ENCODE data around the gene EVI2A. TPM values are rescaled to one million over a fixed set of nuclear protein-coding genes. Genes with fewer than 3 reads are reported as not detected.
"Not testable (repeated sequence)": the region's sequence is repeated elsewhere in the genome, so short reads cannot be mapped to it uniquely, and the experiment has no call there.

EVI2A gene, protein sequence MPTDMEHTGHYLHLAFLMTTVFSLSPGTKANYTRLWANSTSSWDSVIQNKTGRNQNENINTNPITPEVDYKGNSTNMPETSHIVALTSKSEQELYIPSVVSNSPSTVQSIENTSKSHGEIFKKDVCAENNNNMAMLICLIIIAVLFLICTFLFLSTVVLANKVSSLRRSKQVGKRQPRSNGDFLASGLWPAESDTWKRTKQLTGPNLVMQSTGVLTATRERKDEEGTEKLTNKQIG
- 18.6 and 20.7 TPM in 2 replicates for total RNA-seq

DNA sequence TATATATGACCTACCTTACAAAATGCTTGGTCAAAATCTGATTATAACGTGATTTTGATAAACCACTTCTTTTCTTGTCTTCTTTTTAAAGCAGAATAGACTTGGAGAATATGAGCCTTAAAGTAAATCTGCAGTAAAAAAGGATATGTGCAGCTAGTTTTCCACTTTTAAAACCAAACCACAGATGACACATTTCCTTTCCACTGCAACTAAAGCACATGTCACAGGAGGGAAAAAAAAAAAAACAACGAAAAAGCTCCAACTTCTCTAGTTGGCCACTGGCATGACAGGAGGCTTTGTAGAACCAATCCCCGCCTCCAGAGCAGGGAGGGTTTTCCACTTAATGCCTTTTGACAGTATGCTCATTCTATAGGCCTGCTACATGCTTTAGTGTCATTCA, at the start of gene EVI2A:
TSS of gene EVI2A (minus strand) at position 142 of the 400 bp plus-strand sequence. CDS start 2,609 bp downstream, outside the sequence.
- peaks cover 30% of the 10 kb centered on the region for H3K36me3 Mint-ChIP-seq (ENCODE audit: low read depth)
- no peaks in the 10 kb centered on the region for H3K27me3 Mint-ChIP-seq (ENCODE audit: low read depth)
- peak within 1 kb of the TSS; percentile 96 for H3K27ac Mint-ChIP-seq
- H3K9me3 Mint-ChIP-seq: no peaks in the 10 kb centered on the region
- H3K4me3 Mint-ChIP-seq (ENCODE audit: low read depth): peak within 1 kb of the TSS; percentile 83
- intact Hi-C loops (cut with micrococcal nuclease): loop anchor here (1.0 to 10.0 kb wide), 2 partner anchors 13 to 227 kb away; partner anchors contain the start of gene NF1
- peak; percentile 79 for DNase-seq (ENCODE audit: low spot score)
- H3K4me1 Mint-ChIP-seq (ENCODE audit: low read depth): peaks cover 34% of the 10 kb centered on the region

DNA sequence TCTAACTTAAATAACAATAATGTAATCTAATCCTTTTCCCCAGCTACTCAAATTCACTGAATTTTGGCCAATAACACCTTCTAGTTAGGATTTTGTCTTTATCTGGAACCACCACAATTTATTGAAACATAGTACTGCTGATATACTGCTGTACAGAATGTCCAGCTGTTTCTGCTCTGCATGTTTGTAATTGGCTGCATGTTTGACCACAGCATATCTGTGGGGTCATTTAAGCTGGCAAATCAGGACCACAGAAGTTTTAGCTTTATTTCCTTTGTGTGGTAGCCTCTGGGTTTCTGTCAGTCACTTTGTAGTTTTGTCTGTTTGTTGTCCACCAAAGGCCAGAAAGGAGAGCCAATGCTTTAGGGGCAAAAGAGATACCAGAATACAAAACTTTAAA, 47.8 kb upstream of the EVI2A start:
- intact Hi-C loops (cut with micrococcal nuclease): no loop called here
- H3K4me1 Mint-ChIP-seq (ENCODE audit: low read depth): peaks cover 15% of the 10 kb centered on the region
- no peaks in the 10 kb centered on the region for H3K9me3 Mint-ChIP-seq
- no peak overlapping the region for H3K27ac Mint-ChIP-seq
- H3K36me3 Mint-ChIP-seq (ENCODE audit: low read depth): peaks cover 9% of the 10 kb centered on the region
- H3K27me3 Mint-ChIP-seq (ENCODE audit: low read depth): no peaks in the 10 kb centered on the region
- no peak overlapping the region for H3K4me3 Mint-ChIP-seq (ENCODE audit: low read depth)
- DNase-seq (ENCODE audit: low spot score): no peak

DNA sequence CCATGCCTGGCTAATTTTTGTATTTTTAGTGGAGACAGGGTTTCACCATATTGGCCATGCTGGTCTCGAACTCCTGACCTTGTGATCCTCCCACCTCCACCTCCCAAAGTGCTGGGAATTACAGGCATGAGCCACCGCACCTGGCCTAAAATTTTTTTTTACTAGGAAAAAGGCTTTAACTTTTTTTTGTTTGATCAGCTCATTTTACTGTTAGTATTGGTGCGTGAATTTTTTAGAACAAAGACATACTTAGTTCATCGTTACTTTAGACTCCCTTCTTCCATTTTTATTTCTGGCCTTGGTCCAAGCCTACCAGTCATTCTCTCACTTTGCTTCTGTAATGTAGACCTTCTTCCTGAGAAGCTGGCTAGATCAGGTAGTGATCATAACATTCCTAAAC, 44.7 kb upstream of the EVI2A start:
- intact Hi-C loops (cut with micrococcal nuclease): no loop called here
- H3K9me3 Mint-ChIP-seq: no peaks in the 10 kb centered on the region
- peaks cover 15% of the 10 kb centered on the region for H3K36me3 Mint-ChIP-seq (ENCODE audit: low read depth)
- no peak overlapping the region for H3K27ac Mint-ChIP-seq
- H3K27me3 Mint-ChIP-seq (ENCODE audit: low read depth): no peaks in the 10 kb centered on the region
- H3K4me3 Mint-ChIP-seq (ENCODE audit: low read depth): no peak overlapping the region
- DNase-seq (ENCODE audit: low spot score): no peak
- H3K4me1 Mint-ChIP-seq (ENCODE audit: low read depth): peaks cover 6% of the 10 kb centered on the region

DNA sequence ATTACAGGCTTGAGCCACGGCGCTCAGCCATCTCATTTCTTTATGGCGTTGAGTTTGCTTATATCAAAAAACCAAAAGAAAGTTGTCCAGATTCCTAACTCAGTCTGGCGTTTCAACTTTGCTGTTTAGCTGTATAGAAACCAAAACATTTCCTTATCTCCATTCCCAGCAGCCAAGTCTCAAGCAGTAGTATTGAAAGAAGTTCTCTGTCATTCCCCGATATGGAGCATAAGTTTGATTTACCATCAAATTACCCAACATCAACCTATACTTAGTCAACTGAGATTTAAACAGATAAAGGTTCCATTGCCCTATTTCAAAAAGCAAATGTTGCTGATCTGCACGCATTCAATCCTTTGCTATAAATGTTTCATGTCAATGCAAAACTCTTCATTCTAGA, 42.6 kb upstream of the EVI2A start:
- H3K36me3 Mint-ChIP-seq (ENCODE audit: low read depth): peaks cover 23% of the 10 kb centered on the region
- intact Hi-C loops (cut with micrococcal nuclease): no loop called here
- H3K4me3 Mint-ChIP-seq (ENCODE audit: low read depth): no peak overlapping the region
- no peak overlapping the region for H3K27ac Mint-ChIP-seq
- DNase-seq (ENCODE audit: low spot score): no peak
- peaks cover 3% of the 10 kb centered on the region for H3K4me1 Mint-ChIP-seq (ENCODE audit: low read depth)
- no peaks in the 10 kb centered on the region for H3K27me3 Mint-ChIP-seq (ENCODE audit: low read depth)
- H3K9me3 Mint-ChIP-seq: no peaks in the 10 kb centered on the region

DNA sequence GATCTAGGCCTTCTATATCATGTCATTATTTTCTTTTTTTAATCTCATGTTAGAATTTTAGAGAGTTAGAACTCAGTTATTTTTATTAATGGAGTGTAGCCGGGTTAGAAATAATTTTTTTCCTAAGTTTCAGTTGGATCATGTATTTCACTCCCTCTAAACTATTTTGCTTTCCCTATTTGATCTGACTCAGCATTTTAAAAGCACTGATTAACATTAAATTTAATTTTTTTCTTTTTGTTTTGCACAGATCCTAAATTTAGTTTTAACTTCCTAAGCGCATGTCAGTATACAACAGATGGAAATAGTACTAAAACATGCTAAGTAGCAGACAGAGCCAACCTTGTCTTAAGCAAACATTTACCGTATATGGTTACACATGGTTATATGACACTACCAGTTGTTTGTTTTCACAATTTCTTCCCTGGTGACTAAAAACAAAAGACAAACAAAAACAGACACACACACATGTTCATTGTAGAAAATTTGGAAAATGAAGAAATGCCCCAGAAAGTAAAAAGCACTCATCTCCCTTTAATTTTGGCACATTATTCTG, 36.5 kb upstream of the EVI2A start:
- Mint-ChIP-seq H3K27ac (no peak overlapping the region), H3K9me3 (no peaks in the 10 kb centered on the region), H3K4me3 (ENCODE audit: low read depth) (no peak overlapping the region), H3K36me3 (ENCODE audit: low read depth) (peaks cover 31% of the 10 kb centered on the region), H3K27me3 (ENCODE audit: low read depth) (no peaks in the 10 kb centered on the region), H3K4me1 (ENCODE audit: low read depth) (peaks cover 1% of the 10 kb centered on the region)
- DNase-seq (ENCODE audit: low spot score): no peak
- intact Hi-C loops (cut with micrococcal nuclease): no loop called here

DNA sequence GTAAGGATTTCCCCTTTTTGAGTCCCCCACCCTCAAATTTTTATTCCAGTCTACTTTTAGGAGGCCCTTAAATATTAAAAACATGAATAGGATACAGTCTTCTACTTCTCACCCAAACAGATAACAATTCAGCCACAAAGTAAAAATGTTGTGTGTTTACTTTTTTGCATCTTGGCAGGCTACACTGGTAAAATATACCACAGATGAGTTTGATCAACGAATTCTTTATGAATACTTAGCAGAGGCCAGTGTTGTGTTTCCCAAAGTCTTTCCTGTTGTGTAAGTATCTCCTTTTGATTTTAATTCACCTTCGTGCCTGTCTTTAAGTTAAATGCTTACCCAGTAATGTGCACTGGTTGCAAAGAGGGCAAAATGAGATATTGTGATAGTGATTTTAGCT, 35.7 kb upstream of the EVI2A start:
- no peak for DNase-seq (ENCODE audit: low spot score)
- Mint-ChIP-seq H3K27ac (no peak overlapping the region), H3K36me3 (ENCODE audit: low read depth) (peaks cover 28% of the 10 kb centered on the region), H3K4me1 (ENCODE audit: low read depth) (no peaks in the 10 kb centered on the region), H3K9me3 (no peaks in the 10 kb centered on the region), H3K4me3 (ENCODE audit: low read depth) (no peak overlapping the region), H3K27me3 (ENCODE audit: low read depth) (no peaks in the 10 kb centered on the region)
- intact Hi-C loops (cut with micrococcal nuclease): no loop called here

DNA sequence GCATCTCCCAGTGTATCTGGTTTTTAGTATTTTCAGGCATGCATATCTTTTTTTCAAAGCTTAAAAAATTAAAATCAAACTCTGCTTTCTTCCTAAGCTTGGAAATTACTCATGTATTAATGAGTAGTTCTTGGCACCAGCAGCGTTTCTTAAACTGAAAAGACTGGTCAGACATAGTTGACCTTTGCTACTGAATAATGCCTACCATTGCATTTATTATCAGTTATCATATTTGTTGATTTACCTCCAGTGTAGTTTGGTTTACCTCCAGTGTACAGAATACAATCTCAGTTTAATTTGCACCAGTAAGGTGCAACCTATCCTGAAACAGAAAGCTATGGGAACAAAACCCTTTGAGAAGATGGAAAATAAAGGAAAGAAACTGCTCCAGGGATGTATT, 34.5 kb upstream of the EVI2A start:
- no peaks in the 10 kb centered on the region for H3K9me3 Mint-ChIP-seq
- no peak overlapping the region for H3K4me3 Mint-ChIP-seq (ENCODE audit: low read depth)
- DNase-seq (ENCODE audit: low spot score): no peak
- intact Hi-C loops (cut with micrococcal nuclease): no loop called here
- H3K27me3 Mint-ChIP-seq (ENCODE audit: low read depth): no peaks in the 10 kb centered on the region
- peaks cover 25% of the 10 kb centered on the region for H3K36me3 Mint-ChIP-seq (ENCODE audit: low read depth)
- no peaks in the 10 kb centered on the region for H3K4me1 Mint-ChIP-seq (ENCODE audit: low read depth)
- no peak overlapping the region for H3K27ac Mint-ChIP-seq

DNA sequence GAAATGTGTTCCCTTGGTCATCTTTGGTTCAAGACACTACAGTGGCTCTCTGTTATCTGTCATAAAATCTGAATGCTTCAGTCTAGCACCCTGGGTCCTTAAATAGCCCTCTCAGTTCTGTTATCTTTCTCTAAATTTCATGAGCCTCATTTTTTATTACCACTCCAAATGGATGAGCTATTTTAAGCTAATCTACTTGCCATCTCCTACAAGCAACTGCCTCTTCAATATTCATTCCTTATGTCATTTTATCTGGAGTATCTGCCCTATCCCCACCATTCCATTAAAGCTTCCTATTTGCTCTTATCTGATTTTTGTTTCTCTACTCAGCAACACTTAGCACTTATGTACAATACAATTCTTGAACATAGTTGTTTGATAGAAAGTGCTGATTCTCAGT, 28.0 kb upstream of the EVI2A start:
- no peaks in the 10 kb centered on the region for H3K27me3 Mint-ChIP-seq (ENCODE audit: low read depth)
- no peak overlapping the region for H3K4me3 Mint-ChIP-seq (ENCODE audit: low read depth)
- intact Hi-C loops (cut with micrococcal nuclease): no loop called here
- no peaks in the 10 kb centered on the region for H3K4me1 Mint-ChIP-seq (ENCODE audit: low read depth)
- H3K9me3 Mint-ChIP-seq: no peaks in the 10 kb centered on the region
- H3K36me3 Mint-ChIP-seq (ENCODE audit: low read depth): peaks cover 14% of the 10 kb centered on the region
- DNase-seq (ENCODE audit: low spot score): no peak
- no peak overlapping the region for H3K27ac Mint-ChIP-seq

DNA sequence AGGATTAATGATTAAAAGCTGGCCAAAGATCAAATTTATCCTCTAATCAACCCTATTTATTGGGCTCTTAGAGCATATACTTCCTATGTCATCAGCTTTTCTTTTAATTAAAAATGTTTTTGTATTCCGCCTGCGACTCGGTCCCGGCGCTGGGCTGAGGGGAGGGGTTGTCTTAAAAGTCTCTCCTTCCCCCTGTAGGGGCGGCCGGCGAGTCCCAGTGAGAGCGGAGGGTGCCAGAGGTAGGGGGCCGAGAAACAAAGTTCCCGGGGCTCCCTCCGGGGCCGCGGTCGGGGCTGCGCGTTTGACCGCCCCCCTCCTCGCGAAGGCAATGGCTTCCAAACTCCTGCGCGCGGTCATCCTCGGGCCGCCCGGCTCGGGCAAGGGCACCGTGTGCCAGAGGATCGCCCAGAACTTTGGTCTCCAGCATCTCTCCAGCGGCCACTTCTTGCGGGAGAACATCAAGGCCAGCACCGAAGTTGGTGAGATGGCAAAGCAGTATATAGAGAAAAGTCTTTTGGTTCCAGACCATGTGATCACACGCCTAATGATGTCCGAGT, 23.8 kb upstream of the EVI2A start:
- intact Hi-C loops (cut with micrococcal nuclease); DNase-seq (ENCODE audit: low spot score); H3K27ac Mint-ChIP-seq; H3K4me1 Mint-ChIP-seq (ENCODE audit: low read depth); H3K9me3 Mint-ChIP-seq; H3K27me3 Mint-ChIP-seq (ENCODE audit: low read depth); H3K4me3 Mint-ChIP-seq (ENCODE audit: low read depth): not testable (repeated sequence)
- peaks cover 17% of the 10 kb centered on the region for H3K36me3 Mint-ChIP-seq (ENCODE audit: low read depth)

DNA sequence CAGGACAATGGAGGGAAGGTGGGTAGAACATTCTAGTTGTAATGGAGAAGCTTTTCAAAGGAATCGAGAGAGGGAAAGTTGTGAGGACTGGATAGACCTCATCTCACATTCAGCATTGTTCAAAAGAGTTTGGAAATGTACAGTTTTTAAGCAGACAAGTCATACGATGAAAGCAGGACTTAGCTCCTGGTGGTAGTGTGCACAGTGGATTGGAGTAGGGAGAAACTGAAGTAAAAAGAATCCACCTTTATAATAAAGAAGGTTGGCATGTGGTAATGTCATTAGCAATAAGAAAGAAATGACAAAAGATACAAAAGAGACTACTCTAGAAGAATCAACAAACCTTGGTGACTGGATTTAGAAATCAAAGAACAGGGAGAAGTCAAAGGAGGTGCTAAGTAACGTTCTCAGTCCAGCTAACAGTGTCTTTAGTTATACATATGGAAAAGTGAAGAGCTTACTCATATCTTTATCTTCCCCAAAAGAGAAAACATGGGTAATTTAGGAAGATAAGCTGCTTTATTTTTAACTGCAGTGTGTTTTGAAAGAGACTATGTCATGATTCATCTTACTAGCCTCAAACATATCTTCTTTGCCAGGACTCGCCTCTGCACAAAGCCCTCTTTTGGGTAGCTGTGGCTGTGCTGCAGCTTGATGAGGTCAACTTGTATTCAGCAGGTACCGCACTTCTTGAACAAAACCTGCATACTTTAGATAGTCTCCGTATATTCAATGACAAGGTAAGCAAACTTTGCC, 18.7 kb upstream of the EVI2A start:
- Mint-ChIP-seq H3K27me3 (ENCODE audit: low read depth) (no peaks in the 10 kb centered on the region), H3K36me3 (ENCODE audit: low read depth) (peaks cover 19% of the 10 kb centered on the region), H3K4me3 (ENCODE audit: low read depth) (no peak overlapping the region), H3K9me3 (no peaks in the 10 kb centered on the region), H3K4me1 (ENCODE audit: low read depth) (peaks cover 7% of the 10 kb centered on the region), H3K27ac (no peak overlapping the region)
- no peak for DNase-seq (ENCODE audit: low spot score)
- intact Hi-C loops (cut with micrococcal nuclease): no loop called here

DNA sequence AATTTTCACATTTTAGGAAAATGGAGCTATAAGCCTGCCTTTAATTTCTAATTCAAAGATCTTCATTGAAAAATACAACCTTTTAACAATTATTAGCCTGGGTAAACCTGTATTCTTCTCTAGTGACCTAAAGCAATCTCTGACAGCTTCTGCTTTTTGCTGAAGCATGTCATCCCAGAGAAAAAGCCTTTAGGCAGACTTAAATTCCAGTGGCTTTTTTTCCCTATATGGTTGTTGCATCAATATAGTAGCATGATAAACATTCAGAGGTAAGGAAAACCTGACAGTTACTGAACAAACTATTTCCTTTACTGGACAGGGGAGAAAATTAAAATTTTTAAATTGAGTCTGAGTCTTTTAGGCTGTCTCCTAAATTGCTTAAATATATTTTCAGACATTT, 7.8 kb upstream of the EVI2A start:
- Mint-ChIP-seq H3K4me1 (ENCODE audit: low read depth) (peaks cover 26% of the 10 kb centered on the region), H3K27ac (no peak overlapping the region), H3K9me3 (no peaks in the 10 kb centered on the region), H3K36me3 (ENCODE audit: low read depth) (peaks cover 21% of the 10 kb centered on the region), H3K27me3 (ENCODE audit: low read depth) (no peaks in the 10 kb centered on the region), H3K4me3 (ENCODE audit: low read depth) (no peak overlapping the region)
- no peak for DNase-seq (ENCODE audit: low spot score)
- intact Hi-C loops (cut with micrococcal nuclease): loop anchor here (10.0 kb wide), 1 partner anchor 234 kb away; the partner anchor contains the start of gene NF1

DNA sequence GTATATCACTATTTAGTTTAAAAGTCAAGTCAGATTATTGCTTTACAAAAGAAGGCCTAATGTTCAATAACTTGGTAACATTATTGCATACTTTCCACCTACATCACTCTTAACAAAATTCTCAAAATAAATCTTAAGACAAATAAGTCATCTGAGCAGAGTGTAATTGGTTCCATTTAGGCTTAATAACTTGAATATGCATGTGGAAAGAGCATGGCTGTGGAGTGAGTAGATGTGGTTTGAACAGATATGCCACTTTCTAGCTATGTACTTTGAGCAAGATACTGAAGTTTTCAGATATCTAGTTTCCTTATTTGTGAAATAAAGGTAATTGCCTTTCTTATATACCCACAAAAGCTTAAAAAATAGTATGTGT, 6.7 kb upstream of the EVI2A start:
- Mint-ChIP-seq H3K4me1 (ENCODE audit: low read depth) (peaks cover 31% of the 10 kb centered on the region), H3K36me3 (ENCODE audit: low read depth) (peaks cover 21% of the 10 kb centered on the region), H3K9me3 (no peaks in the 10 kb centered on the region), H3K4me3 (ENCODE audit: low read depth) (no peak overlapping the region), H3K27ac (peak overlapping the region; percentile 34), H3K27me3 (ENCODE audit: low read depth) (no peaks in the 10 kb centered on the region)
- intact Hi-C loops (cut with micrococcal nuclease): loop anchor here (10.0 kb wide), 1 partner anchor 233 kb away; the partner anchor contains the start of gene NF1
- DNase-seq (ENCODE audit: low spot score): no peak

Data from activated T-helper 2 cell treated with anti-CD3 and anti-CD28 coated beads, Interferon-gamma antibody, Interleukin-2, Interleukin-4, amounts not matched to agents 10 μg/mL and 5 μg/mL and 100 μg/mL, durations not matched to agents 14 hours and 24 hours and 36 hours (primary cell).